Measurements from ENCODE around the gene S100B. TPM values are rescaled to one million over a fixed set of nuclear protein-coding genes. Genes with fewer than 3 reads are reported as not detected.

The S100B gene
- total RNA-seq, 1 donor from 2014 or later: not detected

GRCh38 chr21:46570119-46570518 lies 34.8 kb downstream of the S100B start:
- Mint-ChIP-seq H3K27me3 (no peaks in the 10 kb centered on the region), H3K36me3 (ENCODE audit: low read depth) (peaks cover 68% of the 10 kb centered on the region), H3K4me1 (peaks cover 4% of the 10 kb centered on the region), H3K4me3 (no peak overlapping the region), H3K27ac (no peak overlapping the region), H3K9me3 (peaks cover 12% of the 10 kb centered on the region)
- intact Hi-C loops (cut with micrococcal nuclease): no loop called here
- no peak for DNase-seq

DNA sequence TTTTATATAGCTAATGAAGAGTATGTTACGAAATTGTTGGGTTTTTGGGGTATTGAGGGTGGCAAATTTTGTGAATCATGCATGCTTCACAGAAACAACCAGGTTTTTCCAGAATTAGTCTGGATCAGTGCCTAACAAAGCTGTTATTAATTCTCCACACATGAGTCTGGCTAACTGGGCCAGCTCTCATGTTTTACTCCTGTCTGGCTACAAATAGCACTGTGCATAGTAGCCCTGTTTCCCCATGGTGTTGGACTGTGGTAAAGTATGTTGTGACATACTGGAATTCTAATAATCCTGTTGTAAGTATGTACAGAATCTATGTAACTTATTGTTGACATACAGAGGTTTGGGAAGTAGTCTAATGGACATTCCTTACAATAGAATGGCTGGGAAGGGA lies 35.8 kb downstream of the S100B start:
- H3K36me3 Mint-ChIP-seq (ENCODE audit: low read depth): peaks cover 72% of the 10 kb centered on the region
- H3K9me3 Mint-ChIP-seq: peaks cover 12% of the 10 kb centered on the region
- intact Hi-C loops (cut with micrococcal nuclease): no loop called here
- peak; percentile 26 for DNase-seq
- H3K27ac Mint-ChIP-seq: no peak overlapping the region
- H3K4me3 Mint-ChIP-seq: no peak overlapping the region
- H3K27me3 Mint-ChIP-seq: no peaks in the 10 kb centered on the region
- peaks cover 4% of the 10 kb centered on the region for H3K4me1 Mint-ChIP-seq

DNA sequence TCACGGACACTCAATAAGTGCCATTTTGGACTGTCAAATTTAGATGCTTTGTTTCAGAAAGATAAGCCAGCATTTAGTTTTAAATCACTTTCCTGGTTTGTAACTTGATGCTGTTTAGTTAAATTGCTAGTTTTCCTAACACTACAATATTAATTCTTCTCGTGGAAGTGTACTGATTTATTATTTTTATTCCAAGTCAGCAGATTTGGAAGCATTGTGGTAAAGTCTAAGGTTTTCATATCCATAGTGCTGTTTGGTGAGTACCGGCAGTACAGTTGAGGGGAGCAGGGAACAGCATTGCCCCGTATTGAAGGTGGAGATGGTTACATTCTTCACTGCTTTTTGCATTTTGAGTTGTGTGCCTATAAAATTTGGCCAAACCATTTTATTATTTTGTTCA lies 36.3 kb downstream of the S100B start:
- Mint-ChIP-seq H3K36me3 (ENCODE audit: low read depth) (peaks cover 67% of the 10 kb centered on the region), H3K4me3 (no peak overlapping the region), H3K27ac (no peak overlapping the region), H3K4me1 (peaks cover 4% of the 10 kb centered on the region), H3K9me3 (peaks cover 12% of the 10 kb centered on the region), H3K27me3 (no peaks in the 10 kb centered on the region)
- intact Hi-C loops (cut with micrococcal nuclease): no loop called here
- no peak for DNase-seq

GRCh38 chr21:46567348-46567747 lies 37.5 kb downstream of the S100B start:
- no peak overlapping the region for H3K27ac Mint-ChIP-seq
- H3K36me3 Mint-ChIP-seq (ENCODE audit: low read depth): peaks cover 63% of the 10 kb centered on the region
- no peak overlapping the region for H3K4me3 Mint-ChIP-seq
- peak; percentile 49 for DNase-seq
- H3K4me1 Mint-ChIP-seq: peaks cover 6% of the 10 kb centered on the region
- H3K27me3 Mint-ChIP-seq: no peaks in the 10 kb centered on the region
- peaks cover 8% of the 10 kb centered on the region for H3K9me3 Mint-ChIP-seq
- intact Hi-C loops (cut with micrococcal nuclease): no loop called here

GRCh38 chr21:46564391-46564790 lies 40.5 kb downstream of the S100B start:
- Mint-ChIP-seq H3K36me3 (ENCODE audit: low read depth) (peaks cover 66% of the 10 kb centered on the region), H3K4me3 (no peak overlapping the region), H3K27me3 (no peaks in the 10 kb centered on the region), H3K27ac (no peak overlapping the region), H3K9me3 (no peaks in the 10 kb centered on the region), H3K4me1 (peaks cover 29% of the 10 kb centered on the region)
- intact Hi-C loops (cut with micrococcal nuclease): no loop called here
- no peak for DNase-seq

GRCh38 chr21:46562964-46563607 lies 41.8 kb downstream of the S100B start:
- Mint-ChIP-seq H3K9me3 (no peaks in the 10 kb centered on the region), H3K27ac (no peak overlapping the region), H3K4me3 (no peak overlapping the region), H3K4me1 (peaks cover 33% of the 10 kb centered on the region), H3K27me3 (no peaks in the 10 kb centered on the region), H3K36me3 (ENCODE audit: low read depth) (peaks cover 59% of the 10 kb centered on the region)
- no peak for DNase-seq
- intact Hi-C loops (cut with micrococcal nuclease): no loop called here

DNA sequence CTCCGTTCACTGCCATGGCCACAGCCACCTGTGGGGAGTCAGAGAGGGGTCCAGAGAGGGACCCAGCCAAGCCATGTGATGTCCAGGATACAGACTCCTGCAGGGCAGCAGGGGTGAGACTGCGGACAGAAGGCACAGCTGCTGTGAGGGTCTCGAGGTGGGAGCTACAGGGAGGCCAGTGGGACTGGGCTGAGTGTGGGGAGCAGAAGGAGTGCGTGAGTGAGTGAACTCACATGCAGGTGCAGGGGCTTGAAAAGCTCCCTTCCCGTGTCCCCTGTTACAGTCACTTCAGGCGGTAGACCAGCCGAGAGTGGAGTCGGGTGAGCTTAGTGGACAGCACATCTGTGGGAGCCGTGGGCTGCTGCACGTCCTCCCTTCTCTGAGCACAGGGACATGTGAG lies 42.4 kb downstream of the S100B start:
- Mint-ChIP-seq H3K4me1 (peaks cover 33% of the 10 kb centered on the region), H3K9me3 (no peaks in the 10 kb centered on the region), H3K4me3 (no peak overlapping the region), H3K36me3 (ENCODE audit: low read depth) (peaks cover 55% of the 10 kb centered on the region), H3K27ac (no peak overlapping the region), H3K27me3 (no peaks in the 10 kb centered on the region)
- intact Hi-C loops (cut with micrococcal nuclease): no loop called here
- DNase-seq: no peak

DNA sequence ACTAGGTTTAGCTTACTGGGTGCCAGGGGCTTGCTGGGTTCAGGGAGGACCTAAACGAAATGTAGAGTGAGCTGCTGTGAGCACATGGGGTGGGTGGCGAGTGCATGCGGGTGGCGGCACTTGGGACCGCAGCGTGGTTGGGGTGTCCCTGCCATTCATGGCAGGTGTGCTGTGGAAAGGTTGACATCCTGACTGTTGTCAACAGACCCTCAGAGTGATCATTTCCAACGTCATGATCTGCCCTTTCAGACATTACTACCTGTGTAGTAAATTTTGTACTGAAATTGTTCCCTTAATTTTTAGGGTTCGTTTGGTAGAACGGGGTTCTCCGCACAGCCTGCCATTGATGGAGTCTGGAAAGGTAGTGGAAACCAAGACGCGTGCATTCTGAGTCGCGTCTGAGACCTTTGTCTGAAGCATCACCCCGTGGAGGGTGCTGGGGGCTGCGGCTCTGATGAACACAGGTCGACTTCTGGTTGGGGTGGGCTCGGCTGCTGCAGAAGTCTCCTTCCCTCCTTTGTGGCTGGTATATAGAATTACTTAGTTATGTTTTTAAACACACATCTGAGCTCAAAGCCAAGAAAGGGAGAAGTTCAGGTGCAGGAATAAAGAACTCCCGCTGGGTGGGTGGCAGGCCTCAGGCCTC lies 43.3 kb downstream of the S100B start:
- no peak for DNase-seq
- intact Hi-C loops (cut with micrococcal nuclease): no loop called here
- Mint-ChIP-seq H3K27me3 (no peaks in the 10 kb centered on the region), H3K4me1 (peaks cover 31% of the 10 kb centered on the region), H3K36me3 (ENCODE audit: low read depth) (peaks cover 55% of the 10 kb centered on the region), H3K27ac (no peak overlapping the region), H3K9me3 (no peaks in the 10 kb centered on the region), H3K4me3 (peak overlapping the region; percentile 82)

GRCh38 chr21:46560568-46561444 lies 44.1 kb downstream of the S100B start:
- Mint-ChIP-seq H3K9me3 (no peaks in the 10 kb centered on the region), H3K36me3 (ENCODE audit: low read depth) (peaks cover 51% of the 10 kb centered on the region), H3K27ac (peak overlapping the region; percentile 97), H3K27me3 (no peaks in the 10 kb centered on the region), H3K4me3 (peak overlapping the region; percentile 82), H3K4me1 (peaks cover 29% of the 10 kb centered on the region)
- no peak for DNase-seq
- intact Hi-C loops (cut with micrococcal nuclease): no loop called here

DNA sequence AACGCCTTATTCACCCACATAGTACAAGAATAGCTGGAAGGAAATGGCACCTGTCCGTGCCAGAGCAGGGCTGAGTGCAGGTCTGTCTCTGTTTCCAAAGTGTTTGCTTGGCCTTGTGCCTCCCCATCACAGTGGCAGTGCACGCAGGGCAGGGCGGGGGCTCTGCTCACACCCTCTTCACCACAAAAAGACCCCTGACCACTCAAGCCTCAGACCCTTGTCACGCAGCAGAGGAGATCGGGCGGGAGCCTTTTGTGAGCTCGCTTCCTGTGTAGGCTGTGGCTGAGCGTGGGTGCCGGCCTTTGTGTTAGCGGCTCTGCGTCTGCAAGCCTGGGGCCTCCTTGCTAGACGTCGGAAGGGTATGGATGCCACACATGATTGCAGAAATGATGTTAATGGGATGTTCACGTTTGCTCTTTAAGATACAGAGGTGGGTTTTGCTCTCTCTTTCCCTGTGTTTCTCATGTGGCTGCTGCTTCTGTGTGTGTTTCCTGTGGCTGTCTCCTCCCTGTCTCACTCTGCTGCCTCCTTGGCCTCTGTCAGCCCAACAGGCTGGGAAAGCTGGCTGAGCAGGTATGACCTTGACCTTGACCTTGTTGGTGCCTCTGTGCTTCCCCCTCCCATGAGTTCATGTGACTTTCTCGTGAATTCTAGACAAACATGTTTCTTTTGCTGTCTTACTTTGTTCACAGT lies 45.4 kb downstream of the S100B start:
- Mint-ChIP-seq H3K27ac (peak overlapping the region; percentile 97), H3K27me3 (no peaks in the 10 kb centered on the region), H3K9me3 (no peaks in the 10 kb centered on the region), H3K36me3 (ENCODE audit: low read depth) (peaks cover 47% of the 10 kb centered on the region), H3K4me3 (peak overlapping the region; percentile 82), H3K4me1 (peaks cover 29% of the 10 kb centered on the region)
- DNase-seq: peak; percentile 87
- intact Hi-C loops (cut with micrococcal nuclease): loop anchor here (2.0 kb wide), 1 partner anchor 73 kb away; no protein-coding TSS in a partner anchor

GRCh38 chr21:46557919-46558392 lies 46.9 kb downstream of the S100B start:
- Mint-ChIP-seq H3K27me3 (no peaks in the 10 kb centered on the region), H3K4me3 (no peak overlapping the region), H3K9me3 (no peaks in the 10 kb centered on the region), H3K36me3 (ENCODE audit: low read depth) (peaks cover 53% of the 10 kb centered on the region), H3K27ac (no peak overlapping the region), H3K4me1 (peaks cover 32% of the 10 kb centered on the region)
- DNase-seq: no peak
- intact Hi-C loops (cut with micrococcal nuclease): loop anchor here (2.0 kb wide), 1 partner anchor 75 kb away; no protein-coding TSS in a partner anchor

- intact Hi-C loops (cut with micrococcal nuclease): no loop called here
- H3K4me3 Mint-ChIP-seq: no peak overlapping the region
- peaks cover 48% of the 10 kb centered on the region for H3K36me3 Mint-ChIP-seq (ENCODE audit: low read depth)
- H3K4me1 Mint-ChIP-seq: peaks cover 35% of the 10 kb centered on the region
- H3K27me3 Mint-ChIP-seq: no peaks in the 10 kb centered on the region
- H3K27ac Mint-ChIP-seq: no peak overlapping the region
- no peak for DNase-seq
- H3K9me3 Mint-ChIP-seq: no peaks in the 10 kb centered on the region
Measured at GRCh38 chr21:46557469-46557868, 47.4 kb downstream of the S100B start.

- Mint-ChIP-seq H3K4me1 (peaks cover 36% of the 10 kb centered on the region), H3K9me3 (no peaks in the 10 kb centered on the region), H3K36me3 (ENCODE audit: low read depth) (peaks cover 43% of the 10 kb centered on the region), H3K27ac (no peak overlapping the region), H3K27me3 (no peaks in the 10 kb centered on the region), H3K4me3 (no peak overlapping the region)
- DNase-seq: no peak
- intact Hi-C loops (cut with micrococcal nuclease): no loop called here
Measured at GRCh38 chr21:46556802-46557201, 48.1 kb downstream of the S100B start.

Data from activated CD4-positive, alpha-beta T cell treated with anti-CD3 and anti-CD28 coated beads, Interleukin-2, amount 10 ng/mL, durations not matched to agents 24 days and 14 days (primary cell).